Stomach (tissue), 9 donors: Measurements from ENCODE around the gene SLC44A1. TPM values are rescaled to one million over a fixed set of nuclear protein-coding genes. Genes with fewer than 3 reads are reported as not detected.
A peak's percentile ranks its signal among the peaks of the same experiment; 100 is the strongest.

ENCODE experiments used
- DNase-seq, 2 donors: peaks; one replicate each; pipeline versions ENCODE4 v3.0.0 to v3.0.0-alpha.2; 2013 to 2019
- H3K27ac ChIP-seq, 5 donors: fragments of 200-600 bp in 4 of 5; sonication (generic) in 4 of 5; one replicate each; pipeline ENCODE4 v1.5.1; 2013 to 2019; ENCODE audit warnings: mild to moderate bottlenecking in 1 of 5, moderate library complexity in 1 of 5
- H3K27me3 ChIP-seq, 3 donors: fragments of 200-600 bp; sonication (generic); one replicate each; pipeline ENCODE4 v1.5.1; 2017 to 2019; ENCODE audit warnings: mixed run types in 1 of 3
- H3K36me3 ChIP-seq, 4 donors: fragments of 200-600 bp; sonication (generic); 1 replicate in 3 of 4; 2 replicates in 1 of 4; pipeline ENCODE4 v1.5.1; 2016 to 2019
- H3K4me1 ChIP-seq, 4 donors: fragments of 200-600 bp; sonication (generic); one replicate each; pipeline ENCODE4 v1.5.1; 2016 to 2019
- H3K4me3 ChIP-seq, 4 donors: fragments of 200-600 bp; sonication (generic) in 3 of 4; one replicate each; pipeline ENCODE4 v1.5.1; 2016 to 2019; ENCODE audit warnings: mild to moderate bottlenecking in 1 of 4
- H3K9me3 ChIP-seq, 4 donors: fragments of 200-600 bp; sonication (generic); one replicate each; pipeline ENCODE4 v1.5.1; 2016 to 2019
- CTCF ChIP-seq, 7 experiments: fragments of 450-650 bp in 4 of 7; fragments of 200-600 bp in 3 of 7; sonication (generic) in 3 of 7; IDR thresholded peaks; one replicate each; pipeline ENCODE4 v1.5.1; 2016 to 2019; ENCODE audit warnings: antibody characterized with exemption in 7 of 7, control low read depth in 2 of 7, mild to moderate bottlenecking in 1 of 7
- EP300 ChIP-seq: sonication (generic); formaldehyde crosslinking; IDR thresholded peaks from one replicate; pipeline ENCODE4 v1.6.1; 2017; ENCODE audit warnings: antibody characterized with exemption
- POLR2A ChIP-seq, 4 donors: fragments of 450-650 bp; IDR thresholded peaks; one replicate each; pipeline ENCODE4 v1.6.1; 2016; ENCODE audit warnings: antibody characterized with exemption in 4 of 4, control low read depth in 2 of 4, mild to moderate bottlenecking in 1 of 4, moderate library complexity in 1 of 4
- POLR2AphosphoS5 ChIP-seq, 3 donors: sonication (generic); formaldehyde crosslinking; IDR thresholded peaks; one replicate each; pipeline ENCODE4 v1.6.1; 2016; ENCODE audit warnings: antibody characterized with exemption in 3 of 3
- WGBS, 5 donors: extraction: QIAGEN DNeasy Blood & Tissue Kit in 3 of 5; methylation state at CpG; one replicate each; pipeline versions ENCODE4 v1.1.5 to v1.1.7; 2013 to 2018; 5-methylcytosine and 5-hydroxymethylcytosine counted together
- intact Hi-C: fragments of 100-400 bp; cut with DNase I; formaldehyde crosslinking; loops from one replicate; pipeline ENCODE4 v1.15.1; 2023; ENCODE audit warnings: low total_unique reads
- polyA plus RNA-seq, 3 donors: library from polyadenylated mRNA; stranded (reverse); fragments of 200-250 nt; gene quantifications; one replicate each; pipeline ENCODE4 v1.2.3, GENCODE V29; 2013
- total RNA-seq, 5 donors: library from RNA; depleted of rRNA; stranded (reverse); fragments of >200 nt; gene quantifications; one replicate each; pipeline versions ENCODE4 v1.1.0 to v1.2.3, GENCODE V29; 2014 to 2016
- donor health status: healthy with polysubstance abuse.
- donor health status: Bipolar disorder and iron deficiency.
- donor health status: healthy.

Gene SLC44A1
- total and polyA plus RNA-seq, 8 donors = 5.7 to 82.8 (median 16.1) TPM

GRCh38 chr9:105475302-105475701, 230.9 kb downstream of the SLC44A1 start:
- Histone ChIP-seq H3K4me1 (peaks cover 0 to 2% (median 0%) of the 10 kb centered on the region in 4 donors), H3K27me3 (no peaks in the 10 kb centered on the region), H3K27ac (no peak overlapping the region), H3K9me3 (no peaks in the 10 kb centered on the region), H3K4me3 (no peak overlapping the region), H3K36me3 (peaks cover 0 to 8% (median 2%) of the 10 kb centered on the region in 4 donors)
- peak in 1 of 2 donors; percentile 43 for DNase-seq
- TF ChIP-seq EP300 (no peak), POLR2AphosphoS5 (IDR thresholded peaks at IDR 0.05) (no peak), CTCF (IDR thresholded peaks at IDR 0.05) (peak in 4 of 7 experiments; percentile 13 to 28 (median 23))
- intact Hi-C loops = no loop called here
- 55 to 62% (median 59%) methylated on average over 2 of the region's 2 CpGs for WGBS, 5 donors

- TF ChIP-seq POLR2A (IDR thresholded peaks at IDR 0.05) = no peak
- TF ChIP-seq CTCF (IDR thresholded peaks at IDR 0.05) = no peak
- no peak for TF ChIP-seq EP300
- TF ChIP-seq POLR2AphosphoS5 (IDR thresholded peaks at IDR 0.05) = no peak
Measured at GRCh38 chr9:105479846-105480245, 235.4 kb downstream of the SLC44A1 start.

GRCh38 chr9:105483618-105484017, 239.2 kb downstream of the SLC44A1 start:
- no peaks in the 10 kb centered on the region for H3K9me3 ChIP-seq
- no peak overlapping the region for H3K4me3 ChIP-seq
- intact Hi-C loops = no loop called here
- DNase-seq = no peak
- peaks cover 0 to 3% (median 0%) of the 10 kb centered on the region in 4 donors for H3K36me3 ChIP-seq
- no peaks in the 10 kb centered on the region for H3K4me1 ChIP-seq
- no peak overlapping the region for H3K27ac ChIP-seq
- TF ChIP-seq POLR2A (IDR thresholded peaks at IDR 0.05) (no peak), EP300 (no peak), POLR2AphosphoS5 (IDR thresholded peaks at IDR 0.05) (no peak)
- no peaks in the 10 kb centered on the region for H3K27me3 ChIP-seq

More at GRCh38 chr9:105479846-105480245, 235.4 kb downstream of the SLC44A1 start:
- H3K4me1 ChIP-seq = peaks cover 0 to 2% (median 0%) of the 10 kb centered on the region in 4 donors
- H3K9me3 ChIP-seq = no peaks in the 10 kb centered on the region
- H3K27ac ChIP-seq = no peak overlapping the region
- H3K4me3 ChIP-seq = no peak overlapping the region
- no peaks in the 10 kb centered on the region for H3K27me3 ChIP-seq
- H3K36me3 ChIP-seq = no peaks in the 10 kb centered on the region
- intact Hi-C loops = no loop called here
- DNase-seq = no peak

- H3K27ac ChIP-seq = no peak overlapping the region
- no peak overlapping the region for H3K4me3 ChIP-seq
- no peak for DNase-seq
- TF ChIP-seq CTCF (IDR thresholded peaks at IDR 0.05) (no peak), EP300 (no peak), POLR2A (IDR thresholded peaks at IDR 0.05) (no peak), POLR2AphosphoS5 (IDR thresholded peaks at IDR 0.05) (no peak)
- WGBS, 5 donors = 79 to 96% (median 92%) methylated on average over 2 of the region's 2 CpGs
- peaks cover 0 to 3% (median 0%) of the 10 kb centered on the region in 4 donors for H3K36me3 ChIP-seq
- intact Hi-C loops = no loop called here
- no peaks in the 10 kb centered on the region for H3K27me3 ChIP-seq
- H3K9me3 ChIP-seq = no peaks in the 10 kb centered on the region
- H3K4me1 ChIP-seq = no peaks in the 10 kb centered on the region
Measured at GRCh38 chr9:105484226-105484625, 239.8 kb downstream of the SLC44A1 start.

GRCh38 chr9:105485131-105485530, 240.7 kb downstream of the SLC44A1 start:
- DNase-seq = no peak
- H3K27ac ChIP-seq = no peak overlapping the region
- no peak overlapping the region for H3K4me3 ChIP-seq
- intact Hi-C loops = no loop called here
- no peaks in the 10 kb centered on the region for H3K27me3 ChIP-seq
- H3K9me3 ChIP-seq = no peaks in the 10 kb centered on the region
- H3K36me3 ChIP-seq = peaks cover 0 to 3% (median 0%) of the 10 kb centered on the region in 4 donors
- TF ChIP-seq POLR2AphosphoS5 (IDR thresholded peaks at IDR 0.05) (no peak), CTCF (IDR thresholded peaks at IDR 0.05) (no peak), POLR2A (IDR thresholded peaks at IDR 0.05) (no peak), EP300 (no peak)
- no peaks in the 10 kb centered on the region for H3K4me1 ChIP-seq
